ENCODE data around the gene SH3TC1.

GRCh38 chr4:8167291-8167690, 31.8 kb upstream of the SH3TC1 start:
- TF ChIP-seq POLR2AphosphoS5 (IDR thresholded peaks at IDR 0.05), result no peak
- TF ChIP-seq, protein P1, sequence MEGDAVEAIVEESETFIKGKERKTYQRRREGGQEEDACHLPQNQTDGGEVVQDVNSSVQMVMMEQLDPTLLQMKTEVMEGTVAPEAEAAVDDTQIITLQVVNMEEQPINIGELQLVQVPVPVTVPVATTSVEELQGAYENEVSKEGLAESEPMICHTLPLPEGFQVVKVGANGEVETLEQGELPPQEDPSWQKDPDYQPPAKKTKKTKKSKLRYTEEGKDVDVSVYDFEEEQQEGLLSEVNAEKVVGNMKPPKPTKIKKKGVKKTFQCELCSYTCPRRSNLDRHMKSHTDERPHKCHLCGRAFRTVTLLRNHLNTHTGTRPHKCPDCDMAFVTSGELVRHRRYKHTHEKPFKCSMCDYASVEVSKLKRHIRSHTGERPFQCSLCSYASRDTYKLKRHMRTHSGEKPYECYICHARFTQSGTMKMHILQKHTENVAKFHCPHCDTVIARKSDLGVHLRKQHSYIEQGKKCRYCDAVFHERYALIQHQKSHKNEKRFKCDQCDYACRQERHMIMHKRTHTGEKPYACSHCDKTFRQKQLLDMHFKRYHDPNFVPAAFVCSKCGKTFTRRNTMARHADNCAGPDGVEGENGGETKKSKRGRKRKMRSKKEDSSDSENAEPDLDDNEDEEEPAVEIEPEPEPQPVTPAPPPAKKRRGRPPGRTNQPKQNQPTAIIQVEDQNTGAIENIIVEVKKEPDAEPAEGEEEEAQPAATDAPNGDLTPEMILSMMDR (IDR thresholded peaks at IDR 0.05), result no peak
- TF ChIP-seq POLR2A (IDR thresholded peaks at IDR 0.05), result no peak
- TF ChIP-seq EP300 (IDR thresholded peaks at IDR 0.05; ENCODE audit: low read depth), result no peak

Data from transverse colon (tissue), 4 donors.